IPS-20b (cell line): ENCODE data around the gene EIF5AL1.
"Not testable (repeated sequence)": the region's sequence is repeated elsewhere in the genome, so short reads cannot be mapped to it uniquely, and the experiment has no call there.

Experiments used
- H3K27ac ChIP-seq: one replicate; pipeline ENCODE4 v1.5.1; 2013; ENCODE audit warnings: low read length
- H3K27me3 ChIP-seq: 2 replicates; pipeline ENCODE4 v1.6.1; 2013; ENCODE audit warnings: mild to moderate bottlenecking, low read length, inconsistent platforms; ENCODE audit not compliant: insufficient read depth
- H3K36me3 ChIP-seq: 2 replicates; pipeline ENCODE4 v1.6.1; 2013; ENCODE audit warnings: low read depth, mild to moderate bottlenecking, inconsistent platforms, low read length, moderate library complexity; ENCODE audit not compliant: insufficient read depth
- H3K4me1 ChIP-seq: 2 replicates; pipeline ENCODE4 v1.6.1; 2013; ENCODE audit warnings: mild to moderate bottlenecking, control low read depth, inconsistent platforms, low read length, moderate library complexity; ENCODE audit not compliant: insufficient read depth
- H3K4me3 ChIP-seq: 2 replicates; pipeline ENCODE4 v1.5.1; 2013; ENCODE audit warnings: mild to moderate bottlenecking, low read length, inconsistent platforms
- H3K9ac ChIP-seq: 2 replicates; pipeline ENCODE4 v1.6.1; 2013; ENCODE audit warnings: low read depth, mild to moderate bottlenecking, inconsistent platforms, low read length, moderate library complexity
- H3K9me3 ChIP-seq: 2 replicates; pipeline ENCODE4 v1.6.1; 2013; ENCODE audit warnings: mild to moderate bottlenecking, low read depth, low read length, inconsistent platforms; ENCODE audit not compliant: insufficient read depth

Gene EIF5AL1

DNA sequence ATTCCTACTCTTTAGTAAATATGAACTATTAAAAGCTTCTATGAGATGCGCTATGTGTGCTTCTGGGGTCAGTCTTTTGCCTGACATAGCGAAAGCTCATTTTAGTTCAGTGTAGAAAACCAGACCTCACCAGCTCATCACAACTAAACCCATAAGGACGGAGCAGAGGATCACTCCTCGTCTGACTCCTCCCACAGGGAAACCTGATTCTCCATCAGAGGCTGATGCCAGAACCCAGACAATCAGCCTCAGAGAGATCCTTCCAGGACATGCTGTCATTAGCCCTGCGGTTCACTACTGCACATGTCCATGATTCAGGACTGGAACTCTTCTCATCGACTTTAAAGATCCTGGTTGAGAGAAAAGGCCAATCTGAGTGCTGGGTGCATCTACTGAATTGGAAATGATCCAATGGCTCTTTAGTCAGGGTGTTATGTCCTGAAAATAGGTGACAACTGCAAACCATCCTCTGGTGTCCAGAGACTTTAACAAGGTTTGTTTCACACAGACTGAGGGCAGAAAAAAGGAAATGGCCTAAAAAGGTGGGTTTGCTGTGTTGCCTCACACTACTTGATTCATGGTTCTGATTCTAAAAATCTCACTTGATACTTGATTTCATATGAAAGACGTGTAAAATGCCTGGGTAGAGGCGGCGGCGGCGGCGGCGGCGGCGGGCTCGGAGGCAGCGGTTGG is at the start of gene EIF5AL1:
Gene EIF5AL1 (plus strand): TSS at position 643 of the 693 bp plus-strand sequence. CDS start 117 bp downstream, outside the sequence.
- H3K4me1 ChIP-seq, H3K27me3 ChIP-seq, H3K4me3 ChIP-seq, H3K36me3 ChIP-seq, H3K27ac ChIP-seq, H3K9ac ChIP-seq, H3K9me3 ChIP-seq: not testable (repeated sequence)

DNA sequence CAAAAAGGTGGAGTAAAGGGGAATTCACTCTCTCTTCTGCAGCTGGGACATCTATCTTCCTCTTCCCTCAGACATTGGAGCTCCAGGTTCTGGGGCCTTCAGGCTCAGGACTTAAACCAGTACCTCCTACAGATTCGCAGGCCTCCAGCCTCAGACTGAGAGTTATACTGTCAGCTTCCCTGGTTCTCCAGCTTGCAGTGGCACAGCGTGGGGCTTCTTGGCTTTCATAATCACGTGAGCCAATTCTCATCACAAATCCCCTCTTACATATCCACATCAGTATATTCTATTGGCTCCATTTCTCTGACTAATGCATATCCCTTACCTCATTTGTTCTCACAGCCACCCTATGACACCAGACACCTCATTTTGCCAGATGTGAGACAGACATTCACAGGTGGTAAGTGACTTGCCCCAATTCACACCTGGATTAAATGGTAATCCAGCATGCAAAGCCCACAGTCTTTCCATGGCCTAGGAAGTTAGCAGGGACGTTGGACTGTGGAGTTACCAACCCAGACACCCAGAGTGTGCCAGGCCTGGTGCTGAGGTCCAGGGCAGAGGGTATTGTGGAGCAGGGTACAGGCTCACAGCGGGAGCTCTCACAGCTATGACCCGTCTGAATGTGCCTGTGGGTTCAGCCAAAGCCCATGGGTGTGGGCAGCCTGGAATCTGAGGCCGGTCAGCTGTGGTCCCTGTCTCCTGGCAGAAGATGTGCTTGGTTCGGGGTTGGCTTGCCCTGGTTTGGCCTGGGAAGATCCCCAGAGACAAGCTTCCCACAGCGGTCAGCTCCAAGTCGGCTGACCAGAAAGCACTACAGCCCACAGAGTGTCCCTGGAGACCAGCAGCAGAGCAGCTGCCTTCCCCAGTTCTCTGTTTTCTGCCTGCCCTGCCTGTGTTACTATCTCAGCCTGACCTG is 48.5 kb upstream of the EIF5AL1 start:
- Histone ChIP-seq H3K27me3 (peaks cover 28% of the 10 kb centered on the region), H3K27ac (no peak overlapping the region), H3K36me3 (no peaks in the 10 kb centered on the region), H3K9me3 (no peaks in the 10 kb centered on the region), H3K9ac (no peak overlapping the region), H3K4me1 (no peaks in the 10 kb centered on the region), H3K4me3 (no peak overlapping the region)

DNA sequence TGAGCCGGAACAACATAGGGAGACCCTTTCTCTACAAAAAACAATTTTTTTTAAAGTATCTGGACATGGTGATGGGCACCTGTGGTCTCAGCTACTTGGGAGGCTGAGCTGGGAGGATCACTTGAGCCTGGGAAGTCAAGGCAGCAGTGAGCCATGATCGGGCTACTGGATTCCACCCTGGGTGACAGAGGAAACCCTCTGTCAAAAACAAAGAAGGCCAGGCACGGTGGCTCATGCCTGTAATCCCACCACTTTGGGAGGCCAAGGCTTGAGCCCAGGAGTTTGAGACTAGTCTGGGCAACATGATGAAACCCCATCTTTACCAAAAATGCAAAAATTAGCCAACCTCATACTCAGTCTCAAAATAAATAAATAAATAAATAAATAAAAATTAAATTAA is 47.0 kb upstream of the EIF5AL1 start:
- Histone ChIP-seq H3K4me3 (no peak overlapping the region), H3K4me1 (no peaks in the 10 kb centered on the region), H3K27me3 (peaks cover 18% of the 10 kb centered on the region), H3K36me3 (no peaks in the 10 kb centered on the region), H3K27ac (no peak overlapping the region), H3K9me3 (no peaks in the 10 kb centered on the region), H3K9ac (no peak overlapping the region)

DNA sequence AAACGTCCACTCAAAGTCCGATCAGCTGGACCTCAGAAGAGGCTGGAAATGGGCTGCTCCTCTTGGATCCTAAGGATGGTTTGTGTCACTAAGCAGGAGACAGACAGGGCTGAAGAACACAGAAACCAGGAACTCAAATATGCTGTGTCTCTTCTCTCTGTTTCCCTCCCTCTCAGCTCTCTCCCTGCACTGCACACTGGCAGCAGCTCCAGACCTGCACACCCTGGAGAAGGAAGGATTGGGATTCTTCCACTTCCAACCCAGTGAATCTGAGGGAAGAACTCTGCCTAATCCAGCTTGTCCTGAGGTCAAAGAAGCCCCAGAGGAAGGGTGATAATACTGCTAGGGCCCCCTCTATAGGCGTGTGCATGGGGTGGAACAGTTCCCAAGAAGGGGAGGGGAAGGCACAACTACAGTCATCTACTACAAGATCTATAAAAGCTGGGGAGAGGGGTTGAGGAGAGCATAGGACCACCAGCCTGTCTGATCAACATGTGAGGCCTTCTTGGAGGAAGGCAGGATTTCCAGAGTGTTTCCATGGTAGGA is 44.2 kb upstream of the EIF5AL1 start:
- Histone ChIP-seq H3K4me3 (no peak overlapping the region), H3K27ac (no peak overlapping the region), H3K9ac (no peak overlapping the region), H3K9me3 (no peaks in the 10 kb centered on the region), H3K4me1 (no peaks in the 10 kb centered on the region), H3K36me3 (no peaks in the 10 kb centered on the region), H3K27me3 (peaks cover 2% of the 10 kb centered on the region; the same call in 1 of the 2 replicates)

DNA sequence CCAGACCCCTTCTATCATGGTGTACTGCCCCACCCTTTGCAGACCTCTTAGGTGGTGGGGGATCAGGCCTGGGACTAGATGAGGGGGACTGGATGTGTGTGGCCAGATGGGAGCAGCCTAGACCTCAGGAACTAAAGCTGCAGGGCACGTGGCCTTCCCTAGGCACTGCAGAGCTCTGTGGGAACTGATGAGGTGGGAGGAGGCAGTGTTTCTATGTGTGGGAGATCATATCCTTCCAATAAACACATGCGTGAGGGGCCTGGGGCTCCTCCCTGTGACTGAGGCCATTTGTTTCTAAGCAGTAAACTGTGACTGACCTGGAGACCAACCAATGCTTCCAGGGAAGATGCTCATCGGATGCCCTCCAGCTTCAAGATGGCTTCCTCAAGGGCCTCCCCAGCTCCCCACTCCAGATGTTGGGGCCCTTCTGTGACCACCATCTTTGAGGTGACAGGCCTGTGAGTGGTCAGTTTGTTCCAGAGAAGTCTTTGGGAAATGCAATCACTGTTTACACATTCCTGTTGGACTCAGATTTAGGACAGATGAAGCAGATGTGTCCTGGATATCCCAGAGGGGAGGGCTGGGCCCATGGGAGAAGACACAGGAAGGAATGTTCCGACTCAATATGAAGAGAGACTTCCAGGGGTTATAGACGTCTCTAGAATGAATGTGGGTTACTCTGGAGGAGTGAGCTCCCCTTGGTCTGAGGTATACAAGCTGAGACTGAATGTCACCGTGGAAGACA is 43.3 kb upstream of the EIF5AL1 start:
- no peaks in the 10 kb centered on the region for H3K4me1 ChIP-seq
- H3K9ac ChIP-seq, result no peak overlapping the region
- no peaks in the 10 kb centered on the region for H3K9me3 ChIP-seq
- H3K36me3 ChIP-seq, result no peaks in the 10 kb centered on the region
- H3K27me3 ChIP-seq, result no peaks in the 10 kb centered on the region; the same call in 1 of the 2 replicates
- H3K4me3 ChIP-seq, result no peak overlapping the region
- no peak overlapping the region for H3K27ac ChIP-seq

DNA sequence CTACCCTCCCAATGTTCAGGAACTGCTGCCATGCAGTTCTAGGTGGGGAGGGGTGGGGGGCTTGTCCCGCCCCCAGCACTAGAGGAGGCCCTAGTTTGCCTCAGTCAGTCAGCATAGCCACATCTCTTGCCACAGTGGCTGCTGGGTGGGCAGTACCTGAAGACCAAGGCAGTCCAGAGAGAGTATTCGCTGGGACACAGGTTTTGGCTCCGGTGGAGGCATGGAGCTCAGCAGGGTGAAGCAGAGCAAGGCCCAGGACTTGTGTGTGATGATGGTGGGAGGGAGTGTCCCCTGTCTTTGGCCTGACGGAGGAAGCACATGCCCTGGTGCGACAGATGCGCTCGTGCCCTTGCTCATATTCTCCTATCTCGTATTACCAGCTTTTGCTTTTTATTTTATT is 42.2 kb upstream of the EIF5AL1 start:
- Histone ChIP-seq H3K27me3 (no peaks in the 10 kb centered on the region; the same call in 1 of the 2 replicates), H3K36me3 (no peaks in the 10 kb centered on the region), H3K4me3 (no peak overlapping the region), H3K4me1 (no peaks in the 10 kb centered on the region), H3K9me3 (no peaks in the 10 kb centered on the region), H3K9ac (no peak overlapping the region), H3K27ac (no peak overlapping the region)

DNA sequence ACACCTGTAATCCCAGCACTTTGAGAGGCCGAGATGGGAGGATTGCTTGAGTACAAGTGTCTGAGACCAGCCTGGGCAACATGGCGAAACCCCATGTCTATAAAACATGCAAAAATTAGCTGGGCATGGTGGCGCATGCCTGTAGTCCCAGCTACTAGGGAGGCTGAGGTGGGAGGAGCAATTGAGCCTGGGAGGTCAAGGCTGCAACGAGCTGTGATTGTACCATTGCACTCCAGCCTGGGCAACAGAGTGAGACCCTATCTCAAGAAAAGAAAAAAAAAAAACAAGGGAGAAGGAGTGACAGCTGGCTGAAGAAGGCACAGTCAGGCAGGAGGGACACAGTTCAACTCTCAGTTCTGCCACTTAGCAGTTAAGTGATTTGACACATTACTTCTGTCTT is 40.6 kb upstream of the EIF5AL1 start:
- Histone ChIP-seq H3K4me1 (no peaks in the 10 kb centered on the region), H3K27me3 (no peaks in the 10 kb centered on the region; the same call in 1 of the 2 replicates)

DNA sequence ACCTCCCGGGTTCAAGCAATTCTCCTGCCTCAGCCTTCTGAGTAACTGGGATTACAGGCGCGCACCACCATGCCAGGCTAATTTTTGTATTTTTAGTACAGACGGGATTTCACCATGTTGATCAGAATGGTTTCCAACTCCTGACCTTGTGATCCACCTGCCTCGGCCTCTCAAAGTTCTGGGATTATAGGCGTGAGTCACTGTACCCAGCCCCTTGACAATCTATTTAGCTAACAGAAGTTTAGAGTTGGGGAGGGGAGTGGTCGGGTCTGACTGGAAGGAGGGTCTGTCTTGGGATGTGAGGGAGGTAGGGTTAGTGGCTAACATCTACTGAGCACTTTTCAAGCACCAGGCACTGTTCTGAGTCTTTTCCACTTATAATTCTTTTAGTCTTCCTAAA is 39.9 kb upstream of the EIF5AL1 start:
- no peaks in the 10 kb centered on the region for H3K36me3 ChIP-seq
- no peaks in the 10 kb centered on the region for H3K9me3 ChIP-seq
- H3K4me3 ChIP-seq, result no peak overlapping the region
- H3K27me3 ChIP-seq, result no peaks in the 10 kb centered on the region; the same call in 1 of the 2 replicates
- H3K27ac ChIP-seq, result no peak overlapping the region
- H3K9ac ChIP-seq, result no peak overlapping the region
- H3K4me1 ChIP-seq, result no peaks in the 10 kb centered on the region

More for the DNA sequence above, 40.6 kb upstream of the EIF5AL1 start:
- Histone ChIP-seq H3K4me3 (no peak overlapping the region), H3K27ac (no peak overlapping the region), H3K36me3 (no peaks in the 10 kb centered on the region), H3K9me3 (no peaks in the 10 kb centered on the region), H3K9ac (no peak overlapping the region)

DNA sequence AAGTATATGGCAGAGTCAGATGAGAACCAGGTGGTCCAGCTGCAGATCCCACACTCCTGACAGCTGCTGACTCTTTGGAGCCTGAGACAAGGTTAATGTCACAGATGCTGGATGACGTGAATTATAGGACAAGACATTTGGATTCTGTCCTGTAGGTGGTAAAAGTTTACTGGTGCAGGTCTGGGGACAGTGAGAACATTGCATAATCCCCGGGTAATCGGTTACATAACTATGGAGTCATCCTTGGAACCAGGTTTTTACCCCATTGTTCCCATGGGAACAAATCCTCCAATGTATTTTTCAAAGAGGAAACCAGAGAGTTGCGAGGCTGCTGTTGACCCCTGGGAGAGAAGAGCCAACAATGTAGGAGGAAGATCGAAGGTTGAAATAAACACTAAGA is 39.4 kb upstream of the EIF5AL1 start:
- Histone ChIP-seq H3K36me3 (no peaks in the 10 kb centered on the region), H3K9me3 (no peaks in the 10 kb centered on the region), H3K4me3 (no peak overlapping the region), H3K27me3 (no peaks in the 10 kb centered on the region; the same call in 1 of the 2 replicates), H3K9ac (no peak overlapping the region), H3K27ac (no peak overlapping the region), H3K4me1 (no peaks in the 10 kb centered on the region)

DNA sequence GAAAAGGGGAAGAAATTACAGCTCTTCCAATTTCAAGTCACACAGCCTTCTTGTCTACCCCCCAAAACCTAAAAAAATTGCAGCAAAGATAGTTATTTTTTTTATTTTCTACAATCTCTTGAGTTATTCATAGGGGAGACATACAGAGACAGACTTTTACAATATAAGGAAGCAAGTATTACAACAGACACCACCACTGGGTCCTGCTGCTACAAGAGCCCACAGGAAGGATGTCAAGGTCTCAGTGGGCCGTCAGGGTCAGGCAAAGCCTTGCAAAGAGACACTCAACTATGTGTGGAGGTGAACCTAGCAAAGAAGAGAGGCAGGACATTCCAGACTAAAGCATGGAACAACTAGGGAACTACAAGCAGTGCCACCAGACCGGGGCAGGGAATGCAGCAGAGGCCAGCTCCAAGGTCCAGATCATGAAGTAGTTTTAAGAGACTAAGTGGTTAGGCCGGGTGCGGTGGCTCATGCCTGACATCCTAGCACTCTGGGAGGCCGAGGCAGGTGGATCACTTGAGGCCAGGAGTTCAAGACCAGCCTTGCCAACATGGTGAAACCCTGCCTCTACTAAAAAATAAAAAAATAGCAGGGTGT is 38.7 kb upstream of the EIF5AL1 start:
- Histone ChIP-seq H3K4me3 (no peak overlapping the region), H3K4me1 (no peaks in the 10 kb centered on the region), H3K9ac (no peak overlapping the region), H3K27ac (no peak overlapping the region), H3K27me3 (no peaks in the 10 kb centered on the region; the same call in 1 of the 2 replicates), H3K9me3 (no peaks in the 10 kb centered on the region), H3K36me3 (no peaks in the 10 kb centered on the region)

DNA sequence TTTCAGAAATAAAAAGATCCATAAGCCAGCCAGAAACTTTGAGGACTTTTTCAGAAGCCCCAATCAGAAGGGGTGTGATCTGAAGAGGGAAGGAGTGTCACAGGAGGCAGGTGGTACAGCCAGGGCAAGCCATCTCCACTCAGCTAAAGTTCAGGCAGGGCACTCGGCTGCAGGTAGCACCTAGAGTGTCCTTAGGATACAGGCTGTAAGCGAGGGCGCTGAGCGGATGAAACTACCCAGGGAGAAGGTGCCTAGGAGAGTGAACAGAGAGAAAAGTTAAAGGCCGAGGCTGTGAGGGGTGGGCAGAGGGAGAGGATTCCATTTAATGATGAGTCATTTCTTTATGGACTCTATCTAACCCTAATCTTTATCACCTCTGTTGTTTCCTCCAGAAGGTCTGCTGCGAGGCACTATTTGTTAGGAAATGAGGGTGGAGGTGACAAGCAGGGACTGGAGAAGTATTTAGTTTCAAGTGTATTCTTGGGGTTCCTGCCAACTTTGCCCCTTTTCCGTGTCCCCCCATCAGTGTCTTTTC is 37.1 kb upstream of the EIF5AL1 start:
- no peak overlapping the region for H3K27ac ChIP-seq
- no peak overlapping the region for H3K4me3 ChIP-seq
- H3K4me1 ChIP-seq, result no peaks in the 10 kb centered on the region
- H3K9me3 ChIP-seq, result no peaks in the 10 kb centered on the region
- H3K27me3 ChIP-seq, result no peaks in the 10 kb centered on the region; the same call in 1 of the 2 replicates
- H3K36me3 ChIP-seq, result no peaks in the 10 kb centered on the region
- H3K9ac ChIP-seq, result no peak overlapping the region
